Fibroblast of villous mesenchyme (primary cell): ENCODE results near the gene ABCC1. TPM values are rescaled to one million over a fixed set of nuclear protein-coding genes. Genes with fewer than 3 reads are reported as not detected.

Experiments
- DNase-seq: peaks from one replicate; pipeline ENCODE4 v3.0.0-alpha.2; 2010; ENCODE audit warnings: low read depth
- H3K4me3 ChIP-seq: 2 replicates; pipeline ENCODE4 v1.5.1; 2011; ENCODE audit warnings: low read depth, mild to moderate bottlenecking, low read length
- total RNA-seq: library from RNA; depleted of rRNA; stranded (reverse); fragments of >200 nt; gene quantifications from 2 replicates; pipeline ENCODE4 v1.2.3, GENCODE V29; 2012
- TF ChIP-seq, protein P1 (sequence below): IDR thresholded peaks from 2 replicates; pipeline ENCODE4 v1.5.1; 2012; ENCODE audit warnings: low read depth, mild to moderate bottlenecking, low read length; ENCODE audit not compliant: insufficient read depth

The ABCC1 gene
- total RNA-seq, 1 donor = 34.1 TPM

DNA sequence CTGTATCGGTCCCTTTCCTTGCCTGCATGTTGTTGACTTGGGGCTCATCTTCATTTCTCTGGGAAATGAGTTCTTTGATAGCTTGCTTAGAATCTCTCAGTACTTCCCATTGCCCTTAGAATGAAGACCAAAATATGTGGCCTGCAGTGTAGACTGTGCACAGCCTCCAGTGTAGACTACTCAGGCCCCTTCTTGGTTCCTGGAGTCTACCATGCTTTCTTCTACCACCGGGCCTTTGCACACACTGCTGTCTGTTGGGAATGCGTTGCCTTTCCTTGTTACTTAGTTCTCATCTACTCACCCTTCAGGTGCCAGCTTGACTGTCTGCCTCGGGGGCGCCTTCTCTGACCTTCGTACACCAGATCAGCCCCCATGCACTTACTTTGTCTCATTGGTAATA lies 82.0 kb downstream of the ABCC1 start:
- no peak for DNase-seq
- H3K4me3 ChIP-seq = no peak overlapping the region
- TF ChIP-seq, protein P1, sequence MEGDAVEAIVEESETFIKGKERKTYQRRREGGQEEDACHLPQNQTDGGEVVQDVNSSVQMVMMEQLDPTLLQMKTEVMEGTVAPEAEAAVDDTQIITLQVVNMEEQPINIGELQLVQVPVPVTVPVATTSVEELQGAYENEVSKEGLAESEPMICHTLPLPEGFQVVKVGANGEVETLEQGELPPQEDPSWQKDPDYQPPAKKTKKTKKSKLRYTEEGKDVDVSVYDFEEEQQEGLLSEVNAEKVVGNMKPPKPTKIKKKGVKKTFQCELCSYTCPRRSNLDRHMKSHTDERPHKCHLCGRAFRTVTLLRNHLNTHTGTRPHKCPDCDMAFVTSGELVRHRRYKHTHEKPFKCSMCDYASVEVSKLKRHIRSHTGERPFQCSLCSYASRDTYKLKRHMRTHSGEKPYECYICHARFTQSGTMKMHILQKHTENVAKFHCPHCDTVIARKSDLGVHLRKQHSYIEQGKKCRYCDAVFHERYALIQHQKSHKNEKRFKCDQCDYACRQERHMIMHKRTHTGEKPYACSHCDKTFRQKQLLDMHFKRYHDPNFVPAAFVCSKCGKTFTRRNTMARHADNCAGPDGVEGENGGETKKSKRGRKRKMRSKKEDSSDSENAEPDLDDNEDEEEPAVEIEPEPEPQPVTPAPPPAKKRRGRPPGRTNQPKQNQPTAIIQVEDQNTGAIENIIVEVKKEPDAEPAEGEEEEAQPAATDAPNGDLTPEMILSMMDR = no peak

GRCh38 chr16:16032271-16032979 lies 83.0 kb downstream of the ABCC1 start:
- no peak for DNase-seq
- TF ChIP-seq, protein P1 = no peak
- H3K4me3 ChIP-seq = no peak overlapping the region

GRCh38 chr16:16033208-16033717 lies 83.8 kb downstream of the ABCC1 start:
- DNase-seq = no peak
- TF ChIP-seq, protein P1 = no peak
- no peak overlapping the region for H3K4me3 ChIP-seq

DNA sequence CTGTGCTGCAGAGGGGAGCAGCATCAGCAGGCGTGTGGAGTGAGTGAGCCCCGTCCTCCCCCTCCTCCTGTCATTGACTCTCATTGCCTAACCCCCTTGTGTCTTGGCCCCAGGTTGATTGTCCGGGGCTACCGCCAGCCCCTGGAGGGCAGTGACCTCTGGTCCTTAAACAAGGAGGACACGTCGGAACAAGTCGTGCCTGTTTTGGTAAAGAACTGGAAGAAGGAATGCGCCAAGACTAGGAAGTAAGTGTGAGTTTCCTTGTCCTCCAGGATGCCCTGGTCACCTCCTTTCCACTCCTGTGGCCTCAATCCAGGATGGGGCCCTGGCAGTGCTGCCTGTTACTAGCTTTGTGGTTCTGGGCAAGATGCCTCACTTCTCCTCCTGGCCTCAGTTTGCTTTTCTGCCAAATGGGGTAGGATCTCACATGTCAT lies 87.0 kb downstream of the ABCC1 start:
- no peak for DNase-seq
- TF ChIP-seq, protein P1 = no peak
- no peak overlapping the region for H3K4me3 ChIP-seq

DNA sequence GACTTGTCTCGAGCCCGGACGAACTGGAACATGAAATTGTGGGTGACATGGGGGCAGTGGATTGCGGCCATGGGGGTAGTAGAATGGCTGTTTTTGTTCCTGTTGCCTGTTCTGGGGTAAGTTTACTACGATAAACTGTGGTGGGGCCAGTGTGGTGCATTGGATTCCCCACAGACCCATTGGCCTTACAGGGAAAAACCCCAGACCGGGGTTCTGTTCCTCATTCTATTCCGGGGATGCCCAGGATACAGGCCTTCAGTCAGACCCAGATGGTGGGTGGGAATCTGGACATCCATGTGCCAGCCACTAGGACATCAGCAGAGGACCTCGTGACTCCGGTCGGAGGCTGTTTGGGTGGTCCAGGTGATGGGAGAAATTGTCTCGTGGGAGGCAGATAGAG lies 88.1 kb downstream of the ABCC1 start:
- H3K4me3 ChIP-seq = no peak overlapping the region
- DNase-seq = no peak
- TF ChIP-seq, protein P1 = no peak

DNA sequence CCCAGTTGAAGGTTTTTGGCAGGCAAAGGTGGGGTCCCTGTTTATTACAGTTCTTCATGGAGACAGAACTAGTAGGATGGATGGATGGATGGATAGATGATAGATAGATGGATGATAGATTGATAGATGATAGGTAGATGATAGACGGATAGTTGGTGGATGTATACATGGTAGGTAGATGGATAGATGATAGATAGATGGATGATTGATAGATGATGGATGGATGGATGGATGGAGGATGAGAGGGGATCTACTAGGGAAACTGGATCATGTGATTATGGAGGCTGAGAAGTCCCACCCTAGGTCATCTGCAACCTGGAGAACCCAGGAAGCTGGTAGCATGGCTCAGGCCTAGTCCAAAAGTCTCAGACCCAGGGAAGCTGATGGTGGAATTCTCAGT lies 88.6 kb downstream of the ABCC1 start:
- no peak for DNase-seq
- no peak overlapping the region for H3K4me3 ChIP-seq
- TF ChIP-seq, protein P1 = no peak

- TF ChIP-seq, protein P1 = no peak
- no peak overlapping the region for H3K4me3 ChIP-seq
- no peak for DNase-seq
Measured at GRCh38 chr16:16038950-16039349, 89.5 kb downstream of the ABCC1 start.
